ENCODE measurements around the gene TMEM88. TPM values are rescaled to one million over a fixed set of nuclear protein-coding genes. Genes with fewer than 3 reads are reported as not detected.

The TMEM88 gene
- total RNA-seq, 2 experiments from 2014 or later = 29.3 to 29.6 TPM

GRCh38 chr17:7837408-7838088 lies 17.3 kb upstream of the TMEM88 start:
- peak overlapping the region; percentile 82 for H3K4me3 ChIP-seq (ENCODE audit: low read length)
- no peak for ATAC-seq (ENCODE audit: poor library complexity)
- H3K36me3 Mint-ChIP-seq (ENCODE audit: low read depth) = peaks cover 50% of the 10 kb centered on the region
- no peak for TF ChIP-seq CTCF (IDR thresholded peaks at IDR 0.05)
- H3K4me1 ChIP-seq (ENCODE audit: insufficient read depth, low read length) = peaks cover 84% of the 10 kb centered on the region
- peak overlapping the region; percentile 93 for H3K4me3 Mint-ChIP-seq
- peak overlapping the region; percentile 98 for H3K27ac Mint-ChIP-seq
- peaks cover 12% of the 10 kb centered on the region for H3K36me3 ChIP-seq (ENCODE audit: insufficient read depth, low read length)
- ChIA-PET POLR2A (interaction anchor here (1.0 to 10.1 kb wide), 3 partner anchors 19 to 336 kb away, joined by 4 to 79 read pairs (median 7); partner anchors contain the start of genes CYB5D1 and NAA38), CTCF (interaction anchor here (1.7 to 1.9 kb wide), 2 partner anchors 14 to 152 kb away, joined by 4 to 8 read pairs; no protein-coding TSS in a partner anchor)
- H3K9me3 Mint-ChIP-seq = no peaks in the 10 kb centered on the region
- H3K27me3 Mint-ChIP-seq = peaks cover 11% of the 10 kb centered on the region
- intact Hi-C loops (cut with DNase I, micrococcal nuclease) = loop anchor here (5.0 to 10.0 kb wide), 3 partner anchors 150 to 320 kb away; partner anchors contain the start of genes PER1 (in 1 of the 2), TP53 (in 1 of the 2) and WRAP53 (in 1 of the 2)
- DNase-seq = peak in 2 of 14 experiments; percentile 38 to 42
- H3K4me1 Mint-ChIP-seq (ENCODE audit: low read depth) = peaks cover 59% of the 10 kb centered on the region
- no peaks in the 10 kb centered on the region for H3K27me3 ChIP-seq (ENCODE audit: control insufficient read depth in 1 of 2, insufficient read depth in 2 of 2, low read length in 2 of 2)
- H3K9me3 ChIP-seq (ENCODE audit: control insufficient read depth in 1 of 2, insufficient read depth in 1 of 2, low read length in 2 of 2) = no peaks in the 10 kb centered on the region
- H3K27ac ChIP-seq (ENCODE audit: low read depth in 1 of 2, low read length in 2 of 2) = peak overlapping the region; percentile 98 to 100

GRCh38 chr17:7838090-7839075 lies 16.5 kb upstream of the TMEM88 start:
- POLR2A ChIA-PET = interaction anchor here (0.6 to 10.1 kb wide), 5 partner anchors 13 to 282 kb away, joined by 3 to 79 read pairs (median 3); partner anchors contain the start of genes CYB5D1, NAA38 and RNF227
- TF ChIP-seq CTCF (IDR thresholded peaks at IDR 0.05) = no peak
- peaks cover 60% of the 10 kb centered on the region for H3K4me1 Mint-ChIP-seq (ENCODE audit: low read depth)
- Histone ChIP-seq H3K9me3 (ENCODE audit: control insufficient read depth in 1 of 2, insufficient read depth in 1 of 2, low read length in 2 of 2) (no peaks in the 10 kb centered on the region), H3K36me3 (ENCODE audit: insufficient read depth, low read length) (peaks cover 12% of the 10 kb centered on the region), H3K27ac (ENCODE audit: low read depth in 1 of 2, low read length in 2 of 2) (peak overlapping the region; percentile 28 to 100), H3K27me3 (ENCODE audit: control insufficient read depth in 1 of 2, insufficient read depth in 2 of 2, low read length in 2 of 2) (no peaks in the 10 kb centered on the region), H3K4me1 (ENCODE audit: insufficient read depth, low read length) (peaks cover 86% of the 10 kb centered on the region), H3K4me3 (ENCODE audit: low read length) (no peak overlapping the region)
- CTCF ChIA-PET = interaction anchor here (1.1 to 1.9 kb wide), 3 partner anchors 13 to 151 kb away, joined by 3 to 8 read pairs (median 4); no protein-coding TSS in a partner anchor
- peaks cover 13% of the 10 kb centered on the region for H3K27me3 Mint-ChIP-seq
- intact Hi-C loops (cut with DNase I, micrococcal nuclease) = loop anchor here (5.0 to 10.0 kb wide), 3 partner anchors 151 to 319 kb away; partner anchors contain the start of genes PER1 (in 1 of the 2), TP53 (in 1 of the 2) and WRAP53 (in 1 of the 2)
- peak in 4 of 14 experiments; percentile 43 to 57 (median 46) for DNase-seq
- peaks cover 59% of the 10 kb centered on the region for H3K36me3 Mint-ChIP-seq (ENCODE audit: low read depth)
- peak overlapping the region; percentile 98 for H3K27ac Mint-ChIP-seq
- no peak for ATAC-seq (ENCODE audit: poor library complexity)
- H3K9me3 Mint-ChIP-seq = no peaks in the 10 kb centered on the region
- peak overlapping the region; percentile 93 for H3K4me3 Mint-ChIP-seq
